ENCODE measurements around the gene CRYBG1. TPM values are rescaled to one million over a fixed set of nuclear protein-coding genes. Genes with fewer than 3 reads are reported as not detected.

Gene CRYBG1
- total RNA-seq, 1 experiment from 2014 or later = 19.9 TPM

DNA sequence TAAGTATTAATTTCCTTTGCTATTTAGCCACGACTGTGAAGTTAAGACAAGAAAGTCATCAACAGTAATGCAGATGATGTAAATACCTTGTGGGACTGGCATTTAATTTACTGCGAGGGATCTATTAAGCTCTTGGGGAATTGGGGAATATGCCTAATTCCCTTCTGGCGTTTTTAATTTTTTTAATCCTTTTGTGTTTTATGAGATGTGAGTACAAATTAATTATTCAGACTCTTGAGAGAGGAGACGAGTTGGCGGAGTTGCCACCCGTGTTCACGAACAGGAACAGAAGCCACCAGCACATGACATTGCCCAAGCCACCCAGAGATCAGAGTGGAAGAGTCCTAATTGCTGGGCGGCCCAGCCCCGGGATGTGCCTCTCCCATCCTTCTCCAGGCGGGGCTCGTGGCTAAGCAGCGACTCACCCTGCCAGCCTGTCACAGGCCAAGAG lies 533 bp upstream of the CRYBG1 start:
- Histone ChIP-seq H3K27me3 (ENCODE audit: low read length) (no peaks in the 10 kb centered on the region), H3K4me1 (ENCODE audit: insufficient read depth, low read length) (peaks cover 20% of the 10 kb centered on the region), H4K20me1 (ENCODE audit: low read length) (no peaks in the 10 kb centered on the region), H3K9me3 (ENCODE audit: low read length) (no peaks in the 10 kb centered on the region), H2AFZ (ENCODE audit: low read length) (peak overlapping the region; percentile 83), H3K4me3 (ENCODE audit: low read length) (peak overlapping the region; percentile 70), H3K79me2 (ENCODE audit: low read length) (peaks cover 21% of the 10 kb centered on the region), H3K36me3 (ENCODE audit: low read depth, low read length) (no peaks in the 10 kb centered on the region), H3K27ac (ENCODE audit: low read length) (no peak overlapping the region), H3K4me2 (ENCODE audit: low read length) (peak overlapping the region; percentile 85), H3F3A (ENCODE audit: low read length, unreplicated experiment) (no peaks in the 10 kb centered on the region), H3K9ac (ENCODE audit: low read length) (peak overlapping the region; percentile 32), H3K9me2 (replicated peaks; ENCODE audit: low read length) (no peaks in the 10 kb centered on the region)
- no peak for ATAC-seq
- intact Hi-C loops (cut with micrococcal nuclease) = loop anchor here (1.0 kb wide), 3 partner anchors 21 to 85 kb away; no protein-coding TSS in a partner anchor
- ChIA-PET CTCF (no interaction called here), POLR2A (ENCODE audit: unreplicated experiment) (interaction anchor here (0.6 kb wide), 1 partner anchor 300 kb away, joined by 5 read pairs; no protein-coding TSS in a partner anchor)
- no peak for DNase-seq
- TF ChIP-seq EZH2 (IDR thresholded peaks at IDR 0.05; ENCODE audit: low read length, unreplicated experiment) (no peak), EZH2phosphoT487 (IDR thresholded peaks at IDR 0.05; ENCODE audit: borderline replicate concordance, low read length) (no peak)
- TF ChIP-seq, protein P1, sequence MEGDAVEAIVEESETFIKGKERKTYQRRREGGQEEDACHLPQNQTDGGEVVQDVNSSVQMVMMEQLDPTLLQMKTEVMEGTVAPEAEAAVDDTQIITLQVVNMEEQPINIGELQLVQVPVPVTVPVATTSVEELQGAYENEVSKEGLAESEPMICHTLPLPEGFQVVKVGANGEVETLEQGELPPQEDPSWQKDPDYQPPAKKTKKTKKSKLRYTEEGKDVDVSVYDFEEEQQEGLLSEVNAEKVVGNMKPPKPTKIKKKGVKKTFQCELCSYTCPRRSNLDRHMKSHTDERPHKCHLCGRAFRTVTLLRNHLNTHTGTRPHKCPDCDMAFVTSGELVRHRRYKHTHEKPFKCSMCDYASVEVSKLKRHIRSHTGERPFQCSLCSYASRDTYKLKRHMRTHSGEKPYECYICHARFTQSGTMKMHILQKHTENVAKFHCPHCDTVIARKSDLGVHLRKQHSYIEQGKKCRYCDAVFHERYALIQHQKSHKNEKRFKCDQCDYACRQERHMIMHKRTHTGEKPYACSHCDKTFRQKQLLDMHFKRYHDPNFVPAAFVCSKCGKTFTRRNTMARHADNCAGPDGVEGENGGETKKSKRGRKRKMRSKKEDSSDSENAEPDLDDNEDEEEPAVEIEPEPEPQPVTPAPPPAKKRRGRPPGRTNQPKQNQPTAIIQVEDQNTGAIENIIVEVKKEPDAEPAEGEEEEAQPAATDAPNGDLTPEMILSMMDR (conservative IDR thresholded peaks at IDR 0.05; ENCODE audit: low read depth, low read length) = no peak
- BruUV-seq (replicated peaks) = no TSS peak

GRCh38 chr6:106360989-106361430 lies 493 bp downstream of the CRYBG1 start:
- Histone ChIP-seq H3K36me3 (ENCODE audit: low read depth, low read length) (no peaks in the 10 kb centered on the region), H4K20me1 (ENCODE audit: low read length) (no peaks in the 10 kb centered on the region), H3K4me3 (ENCODE audit: low read length) (peak overlapping the region; percentile 70), H3K4me1 (ENCODE audit: insufficient read depth, low read length) (peaks cover 20% of the 10 kb centered on the region), H3K9me2 (replicated peaks; ENCODE audit: low read length) (no peaks in the 10 kb centered on the region), H3K9ac (ENCODE audit: low read length) (peak overlapping the region; percentile 51), H2AFZ (ENCODE audit: low read length) (peak overlapping the region; percentile 83), H3K9me3 (ENCODE audit: low read length) (no peaks in the 10 kb centered on the region), H3K79me2 (ENCODE audit: low read length) (peaks cover 25% of the 10 kb centered on the region), H3K4me2 (ENCODE audit: low read length) (peak overlapping the region; percentile 85), H3K27ac (ENCODE audit: low read length) (peak overlapping the region; percentile 42), H3F3A (ENCODE audit: low read length, unreplicated experiment) (no peaks in the 10 kb centered on the region), H3K27me3 (ENCODE audit: low read length) (no peaks in the 10 kb centered on the region)
- peak; percentile 29 for ATAC-seq
- TF ChIP-seq, protein P1 (conservative IDR thresholded peaks at IDR 0.05; ENCODE audit: low read depth, low read length) = no peak
- TF ChIP-seq EZH2 (IDR thresholded peaks at IDR 0.05; ENCODE audit: low read length, unreplicated experiment) = no peak
- TF ChIP-seq EZH2phosphoT487 (IDR thresholded peaks at IDR 0.05; ENCODE audit: borderline replicate concordance, low read length) = no peak
- CTCF ChIA-PET = interaction anchor here (0.6 to 1.4 kb wide), 8 partner anchors 20 to 613 kb away, joined by 3 to 7 read pairs (median 4); no protein-coding TSS in a partner anchor
- POLR2A ChIA-PET (ENCODE audit: unreplicated experiment) = interaction anchor here (0.5 to 1.0 kb wide), 3 partner anchors 12 to 29 kb away, joined by 3 to 5 read pairs (median 3); no protein-coding TSS in a partner anchor
- DNase-seq = peak; percentile 36
- BruUV-seq (replicated peaks) = no TSS peak
- intact Hi-C loops (cut with micrococcal nuclease) = loop anchor here (1.0 kb wide), 3 partner anchors 22 to 84 kb away; no protein-coding TSS in a partner anchor

Data from PC-3 (cell line).